ENCODE results near the gene VPS36. TPM values are rescaled to one million over a fixed set of nuclear protein-coding genes. Genes with fewer than 3 reads are reported as not detected.
A peak's percentile ranks its signal among the peaks of the same experiment; 100 is the strongest.
"Not testable (repeated sequence)": the region's sequence is repeated elsewhere in the genome, so short reads cannot be mapped to it uniquely, and the experiment has no call there.

The VPS36 gene
- total and polyA plus RNA-seq, 2 donors (not counting 1 experiment from before 2014, with no cell fraction given), result 17.5 to 71.5 TPM

GRCh38 chr13:52411629-52412028 lies 38.8 kb downstream of the VPS36 start:
- Histone ChIP-seq H3K4me2 (replicated peaks; ENCODE audit: low read depth, low read length, poor library complexity, severe bottlenecking) (no peak overlapping the region), H3K27ac (ENCODE audit: low read length in 2 of 2) (no peak overlapping the region), H3K4me3 (ENCODE audit: control extremely low read depth in 1 of 5, extremely low read depth in 1 of 5, insufficient read depth in 1 of 5, low read depth in 2 of 5, low read length in 4 of 5) (no peak overlapping the region), H3K9ac (ENCODE audit: low read length) (no peak overlapping the region), H3K4me1 (ENCODE audit: control insufficient read depth in 2 of 2, insufficient read depth in 2 of 2, low read length in 2 of 2) (no peaks in the 10 kb centered on the region), H3K79me2 (ENCODE audit: control insufficient read depth, insufficient read depth, low read length) (no peaks in the 10 kb centered on the region), H4K20me1 (ENCODE audit: control insufficient read depth, insufficient read depth, low read length, poor library complexity, severe bottlenecking) (no peaks in the 10 kb centered on the region), H3K9me3 (ENCODE audit: control extremely low read depth in 1 of 3, control insufficient read depth in 2 of 3, insufficient read depth in 1 of 3, low read length in 2 of 3) (peaks cover 0 to 4% (median 0%) of the 10 kb centered on the region in 3 donors), H3K27me3 (replicated peaks in 1 of 4; ENCODE audit: control extremely low read depth in 1 of 4, control insufficient read depth in 3 of 4, insufficient read depth in 4 of 4, low read length in 3 of 4) (no peaks in the 10 kb centered on the region), H2AFZ (ENCODE audit: insufficient read depth, low read depth, low read length, poor library complexity, severe bottlenecking) (no peak overlapping the region), H3K36me3 (replicated peaks in 1 of 2; ENCODE audit: control extremely low read depth in 1 of 2, control insufficient read depth in 1 of 2, extremely low read depth in 1 of 2, insufficient read depth in 2 of 2, low read length in 1 of 2) (peaks cover 12 to 37% of the 10 kb centered on the region in 2 experiments)
- ATAC-seq (ENCODE audit: low read depth), result no peak
- H3K27ac Mint-ChIP-seq, result no peak overlapping the region
- no peak overlapping the region for H3K4me3 Mint-ChIP-seq
- TF ChIP-seq CTCF (IDR thresholded peaks at IDR 0.05) (no peak), EZH2 (IDR thresholded peaks at IDR 0.05; ENCODE audit: borderline replicate concordance, insufficient read depth, low read depth, low read length, poor library complexity, severe bottlenecking) (no peak)
- POLR2A ChIA-PET, result no interaction called here
- H3K27me3 Mint-ChIP-seq, result no peaks in the 10 kb centered on the region
- CTCF ChIA-PET, result interaction anchor here (0.7 kb wide), 1 partner anchor 1778 kb away, joined by 3 read pairs; no protein-coding TSS in a partner anchor
- intact Hi-C loops (cut with micrococcal nuclease), result no loop called here
- no peaks in the 10 kb centered on the region for H3K9me3 Mint-ChIP-seq (ENCODE audit: insufficient read depth)
- no peak for DNase-seq
- no CpG with 5 or more reads among the region's 4 CpGs for WGBS (ENCODE audit: insufficient coverage)
- H3K4me1 Mint-ChIP-seq, result no peaks in the 10 kb centered on the region

- POLR2A ChIA-PET; CTCF ChIA-PET; H4K20me1 ChIP-seq (ENCODE audit: control insufficient read depth, insufficient read depth, low read length, poor library complexity, severe bottlenecking); H3K4me3 Mint-ChIP-seq; H3K27ac Mint-ChIP-seq; intact Hi-C loops (cut with micrococcal nuclease); H3K79me2 ChIP-seq (ENCODE audit: control insufficient read depth, insufficient read depth, low read length); DNase-seq; H3K9me3 Mint-ChIP-seq (ENCODE audit: insufficient read depth); H3K4me3 ChIP-seq (ENCODE audit: control extremely low read depth in 1 of 5, extremely low read depth in 1 of 5, insufficient read depth in 1 of 5, low read depth in 2 of 5, low read length in 4 of 5); H3K4me2 ChIP-seq (replicated peaks; ENCODE audit: low read depth, low read length, poor library complexity, severe bottlenecking); H3K27ac ChIP-seq (ENCODE audit: low read length in 2 of 2); H2AFZ ChIP-seq (ENCODE audit: insufficient read depth, low read depth, low read length, poor library complexity, severe bottlenecking); H3K9ac ChIP-seq (ENCODE audit: low read length); H3K9me3 ChIP-seq (ENCODE audit: control extremely low read depth in 1 of 3, control insufficient read depth in 2 of 3, insufficient read depth in 1 of 3, low read length in 2 of 3); ATAC-seq (ENCODE audit: low read depth): not testable (repeated sequence)
- Mint-ChIP-seq H3K27me3 (peaks cover 12% of the 10 kb centered on the region), H3K4me1 (peaks cover 20% of the 10 kb centered on the region)
- Histone ChIP-seq H3K36me3 (replicated peaks in 1 of 2; ENCODE audit: control extremely low read depth in 1 of 2, control insufficient read depth in 1 of 2, extremely low read depth in 1 of 2, insufficient read depth in 2 of 2, low read length in 1 of 2) (peaks cover 6 to 14% of the 10 kb centered on the region in 2 experiments), H3K27me3 (replicated peaks in 1 of 4; ENCODE audit: control extremely low read depth in 1 of 4, control insufficient read depth in 3 of 4, insufficient read depth in 4 of 4, low read length in 3 of 4) (peaks cover 0 to 20% (median 8%) of the 10 kb centered on the region in 4 experiments), H3K4me1 (ENCODE audit: control insufficient read depth in 2 of 2, insufficient read depth in 2 of 2, low read length in 2 of 2) (peaks cover 23 to 24% of the 10 kb centered on the region in 2 donors)
- WGBS (ENCODE audit: insufficient coverage), result 96% methylated on average over 20 of the region's 33 CpGs
Observed at GRCh38 chr13:52408071-52408658, 42.3 kb downstream of the VPS36 start.

- H3K9me3 ChIP-seq (ENCODE audit: control extremely low read depth in 1 of 3, control insufficient read depth in 2 of 3, insufficient read depth in 1 of 3, low read length in 2 of 3); H3K9ac ChIP-seq (ENCODE audit: low read length); POLR2A ChIA-PET; H3K27ac ChIP-seq (ENCODE audit: low read length in 2 of 2); DNase-seq; H3K36me3 ChIP-seq (replicated peaks in 1 of 2; ENCODE audit: control extremely low read depth in 1 of 2, control insufficient read depth in 1 of 2, extremely low read depth in 1 of 2, insufficient read depth in 2 of 2, low read length in 1 of 2); H3K4me3 ChIP-seq (ENCODE audit: control extremely low read depth in 1 of 5, extremely low read depth in 1 of 5, insufficient read depth in 1 of 5, low read depth in 2 of 5, low read length in 4 of 5); H4K20me1 ChIP-seq (ENCODE audit: control insufficient read depth, insufficient read depth, low read length, poor library complexity, severe bottlenecking); H3K9me3 Mint-ChIP-seq (ENCODE audit: insufficient read depth); H2AFZ ChIP-seq (ENCODE audit: insufficient read depth, low read depth, low read length, poor library complexity, severe bottlenecking); H3K27ac Mint-ChIP-seq; ATAC-seq (ENCODE audit: low read depth); H3K79me2 ChIP-seq (ENCODE audit: control insufficient read depth, insufficient read depth, low read length); intact Hi-C loops (cut with micrococcal nuclease); H3K4me2 ChIP-seq (replicated peaks; ENCODE audit: low read depth, low read length, poor library complexity, severe bottlenecking); CTCF ChIA-PET: not testable (repeated sequence)
- Histone ChIP-seq H3K4me1 (ENCODE audit: control insufficient read depth in 2 of 2, insufficient read depth in 2 of 2, low read length in 2 of 2) (peaks cover 23 to 24% of the 10 kb centered on the region in 2 donors), H3K27me3 (replicated peaks in 1 of 4; ENCODE audit: control extremely low read depth in 1 of 4, control insufficient read depth in 3 of 4, insufficient read depth in 4 of 4, low read length in 3 of 4) (peaks cover 0 to 20% (median 8%) of the 10 kb centered on the region in 4 experiments)
- Mint-ChIP-seq H3K4me3 (peak overlapping the region; percentile 56), H3K4me1 (peaks cover 22% of the 10 kb centered on the region), H3K27me3 (peaks cover 19% of the 10 kb centered on the region)
- over 99% methylated on average over 11 of the region's 12 CpGs for WGBS (ENCODE audit: insufficient coverage)
Observed at GRCh38 chr13:52407436-52407835, 43.0 kb downstream of the VPS36 start.

All from B cell (primary cell).